Heart left ventricle (tissue), 16 donors: ENCODE data around the gene KDM4B. TPM values are rescaled to one million over a fixed set of nuclear protein-coding genes. Genes with fewer than 3 reads are reported as not detected.

Source experiments
- ATAC-seq, 4 donors: fragments of 200-7000 bp; cut with Tn5 transposase; one replicate each; pipeline ENCODE4 v1.9.1; 2020 to 2022; ENCODE audit warnings: moderate library complexity in 4 of 4, mild to moderate bottlenecking in 3 of 4, moderate number of reproducible peaks in 1 of 4
- DNase-seq, 5 donors: peaks; one replicate each; pipeline ENCODE4 v3.0.0-alpha.2; 2020
- H3K27ac ChIP-seq, 12 donors: fragments of 200-600 bp; sonication (generic) in 4 of 12; one replicate each; pipeline versions ENCODE4 v1.5.0 to v1.8.0; 2016 to 2022; ENCODE audit warnings: mild to moderate bottlenecking in 2 of 12
- H3K27me3 ChIP-seq, 9 donors: fragments of 200-600 bp; sonication (generic) in 2 of 9; one replicate each; pipeline versions ENCODE4 v1.5.1 to v1.8.0; 2016 to 2022; ENCODE audit warnings: mild to moderate bottlenecking in 3 of 9
- H3K36me3 ChIP-seq, 9 donors: fragments of 200-600 bp; sonication (generic) in 2 of 9; one replicate each; pipeline versions ENCODE4 v1.5.0 to v1.8.0; 2018 to 2022; ENCODE audit warnings: mild to moderate bottlenecking in 2 of 9
- H3K4me1 ChIP-seq, 12 donors: fragments of 200-600 bp; sonication (generic) in 4 of 12; one replicate each; pipeline versions ENCODE4 v1.5.0 to v1.8.0; 2016 to 2022; ENCODE audit warnings: mild to moderate bottlenecking in 3 of 12
- H3K4me3 ChIP-seq, 12 donors: fragments of 200-600 bp; sonication (generic) in 4 of 12; one replicate each; pipeline versions ENCODE4 v1.5.0 to v1.8.0; 2017 to 2022; ENCODE audit warnings: mild to moderate bottlenecking in 9 of 12, moderate library complexity in 4 of 12
- H3K9me3 ChIP-seq, 12 donors: fragments of 200-600 bp; sonication (generic) in 4 of 12; one replicate each; pipeline versions ENCODE4 v1.5.0 to v1.8.0; 2016 to 2022; ENCODE audit warnings: mild to moderate bottlenecking in 1 of 12
- POLR2A ChIP-seq, 2 donors: fragments of 450-650 bp; IDR thresholded peaks; one replicate each; pipeline ENCODE4 v1.6.1; 2017; ENCODE audit warnings: antibody characterized with exemption in 2 of 2, mild to moderate bottlenecking in 2 of 2, moderate library complexity in 2 of 2
- WGBS, 4 donors: extraction: QIAGEN DNeasy Blood & Tissue Kit in 2 of 4; methylation state at CpG; one replicate each; pipeline versions ENCODE4 v1.1.5 to v1.1.7; 2013 to 2018; 5-methylcytosine and 5-hydroxymethylcytosine counted together
- intact Hi-C, 10 donors: fragments of 100-400 bp; cut with DNase I; formaldehyde crosslinking; loops; one replicate each; pipeline versions ENCODE4 v1.11.1 to v1.14.2; 2022
- polyA plus RNA-seq, 2 donors: library from polyadenylated mRNA; stranded (reverse); fragments of 200-250 nt; gene quantifications; one replicate each; pipeline ENCODE4 v1.2.3, GENCODE V29; 2013
- total RNA-seq, 9 donors: library from RNA; depleted of rRNA in 2 of 9; stranded (reverse); fragments of >200 nt in 2 of 9; fragmentation: NEBNext Ultra II Directional in 3 of 9; extraction: Animal tissue kit (Norgen Biotek cat#: 25700) in 3 of 9; gene quantifications; one replicate each; pipeline versions ENCODE4 v1.1.0 to v1.2.4, GENCODE V29; 2016 to 2023
- TF ChIP-seq, protein P1 (sequence below), 12 donors: fragments of 200-600 bp; sonication (generic) in 4 of 12; IDR thresholded peaks; one replicate each; pipeline versions ENCODE4 v1.5.0 to v1.8.0; 2018 to 2022; ENCODE audit warnings: antibody characterized with exemption in 12 of 12, mild to moderate bottlenecking in 5 of 12
- donor health status: ischemic (EF 13 %, LVEDD 7.1; RV severe dilation, severe dysfunction).
- donor health status: healthy with polysubstance abuse.
- donor health status: DM: no; HTN: yes; CAD: no.
- donor health status: DM: no; HTN: no; CAD: no.
- donor health status: ischemic (EF 25% LVEDD 6.9; RV normal size, moderate dysfunction).
- donor health status: ischemic (EF 25% LVEDD 5.7; RV mildly dilated, moderate dysfunction).
- donor health status: healthy.
- donor health status: DM: yes; HTN: yes; CAD: no.
- donor health status: ischemic (EF 35%, LVEDD 5.7; RV mildly dilated, moderate dysfunction).
- donor health status: nonischemic (EF 11% LVEDD 7.7; RV severe dilation, severe dysfunction).
- donor health status: DM: yes; HTN: yes; CAD: no.
- donor health status: PGD.
- donor health status: ischemic (EF 29% LVEDD 5.4; RV normal size, mild dysfunction).
- donor health status: nonischemic (EF 23%, LVEDD 6.1; RV moderate dilation, normal function).

The KDM4B gene
- total and polyA plus RNA-seq, 11 donors = 21.5 to 36.5 (median 27.2) TPM

DNA sequence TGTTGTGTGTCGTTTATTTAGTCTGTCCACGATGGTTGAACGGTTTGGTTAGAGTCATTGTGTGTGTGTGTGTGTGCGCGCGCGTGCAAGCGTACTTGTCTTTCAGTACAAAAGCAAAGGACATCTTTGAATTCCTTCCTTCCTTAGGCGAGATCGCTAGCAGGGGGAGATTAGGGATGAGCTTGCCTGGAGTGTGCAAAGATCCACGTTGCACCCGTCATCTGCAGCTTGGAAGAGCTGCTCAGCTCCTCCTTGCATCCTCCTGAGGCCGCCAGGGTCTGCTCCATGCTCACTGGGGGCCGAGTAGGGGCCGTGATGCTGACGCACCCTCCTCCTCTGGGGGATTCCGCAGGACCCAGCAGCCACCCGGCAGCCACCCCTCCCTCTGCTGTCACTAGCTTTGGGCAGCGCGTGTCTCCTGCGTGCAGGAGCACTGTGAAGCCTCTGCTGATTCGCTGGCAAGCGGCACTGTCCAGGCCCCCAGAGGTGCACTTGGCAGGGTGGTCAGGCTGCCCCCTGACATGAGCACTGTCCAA, 137.3 kb downstream of the KDM4B start:
- no peak for DNase-seq
- Histone ChIP-seq H3K4me3 (no peak overlapping the region), H3K27me3 (no peaks in the 10 kb centered on the region), H3K27ac (no peak overlapping the region), H3K36me3 (peaks cover 0 to 34% (median 7%) of the 10 kb centered on the region in 9 donors), H3K4me1 (peaks cover 0 to 61% (median 34%) of the 10 kb centered on the region in 12 donors), H3K9me3 (no peaks in the 10 kb centered on the region)
- ATAC-seq = no peak
- TF ChIP-seq POLR2A (IDR thresholded peaks at IDR 0.05) = no peak
- TF ChIP-seq, protein P1, sequence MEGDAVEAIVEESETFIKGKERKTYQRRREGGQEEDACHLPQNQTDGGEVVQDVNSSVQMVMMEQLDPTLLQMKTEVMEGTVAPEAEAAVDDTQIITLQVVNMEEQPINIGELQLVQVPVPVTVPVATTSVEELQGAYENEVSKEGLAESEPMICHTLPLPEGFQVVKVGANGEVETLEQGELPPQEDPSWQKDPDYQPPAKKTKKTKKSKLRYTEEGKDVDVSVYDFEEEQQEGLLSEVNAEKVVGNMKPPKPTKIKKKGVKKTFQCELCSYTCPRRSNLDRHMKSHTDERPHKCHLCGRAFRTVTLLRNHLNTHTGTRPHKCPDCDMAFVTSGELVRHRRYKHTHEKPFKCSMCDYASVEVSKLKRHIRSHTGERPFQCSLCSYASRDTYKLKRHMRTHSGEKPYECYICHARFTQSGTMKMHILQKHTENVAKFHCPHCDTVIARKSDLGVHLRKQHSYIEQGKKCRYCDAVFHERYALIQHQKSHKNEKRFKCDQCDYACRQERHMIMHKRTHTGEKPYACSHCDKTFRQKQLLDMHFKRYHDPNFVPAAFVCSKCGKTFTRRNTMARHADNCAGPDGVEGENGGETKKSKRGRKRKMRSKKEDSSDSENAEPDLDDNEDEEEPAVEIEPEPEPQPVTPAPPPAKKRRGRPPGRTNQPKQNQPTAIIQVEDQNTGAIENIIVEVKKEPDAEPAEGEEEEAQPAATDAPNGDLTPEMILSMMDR (IDR thresholded peaks at IDR 0.05) = no peak
- intact Hi-C loops = no loop called here
- 88 to 97% (median 90%) methylated on average over 17 to 23 of the region's 23 CpGs for WGBS, 4 donors

- Histone ChIP-seq H3K27ac (peak overlapping the region in 8 of 12 donors; percentile 7 to 61 (median 24)), H3K27me3 (no peaks in the 10 kb centered on the region), H3K4me3 (no peak overlapping the region), H3K4me1 (peaks cover 0 to 61% (median 34%) of the 10 kb centered on the region in 12 donors), H3K36me3 (peaks cover 0 to 42% (median 13%) of the 10 kb centered on the region in 9 donors), H3K9me3 (no peaks in the 10 kb centered on the region)
- ATAC-seq (no peak), DNase-seq (no peak)
- intact Hi-C loops = no loop called here
- TF ChIP-seq, protein P1 (IDR thresholded peaks at IDR 0.05) = no peak
- TF ChIP-seq POLR2A (IDR thresholded peaks at IDR 0.05) = no peak
- 81 to 90% (median 86%) methylated on average over 17 to 19 of the region's 19 CpGs for WGBS, 4 donors
Measured at GRCh38 chr19:5106971-5107370, 138.1 kb downstream of the KDM4B start.

DNA sequence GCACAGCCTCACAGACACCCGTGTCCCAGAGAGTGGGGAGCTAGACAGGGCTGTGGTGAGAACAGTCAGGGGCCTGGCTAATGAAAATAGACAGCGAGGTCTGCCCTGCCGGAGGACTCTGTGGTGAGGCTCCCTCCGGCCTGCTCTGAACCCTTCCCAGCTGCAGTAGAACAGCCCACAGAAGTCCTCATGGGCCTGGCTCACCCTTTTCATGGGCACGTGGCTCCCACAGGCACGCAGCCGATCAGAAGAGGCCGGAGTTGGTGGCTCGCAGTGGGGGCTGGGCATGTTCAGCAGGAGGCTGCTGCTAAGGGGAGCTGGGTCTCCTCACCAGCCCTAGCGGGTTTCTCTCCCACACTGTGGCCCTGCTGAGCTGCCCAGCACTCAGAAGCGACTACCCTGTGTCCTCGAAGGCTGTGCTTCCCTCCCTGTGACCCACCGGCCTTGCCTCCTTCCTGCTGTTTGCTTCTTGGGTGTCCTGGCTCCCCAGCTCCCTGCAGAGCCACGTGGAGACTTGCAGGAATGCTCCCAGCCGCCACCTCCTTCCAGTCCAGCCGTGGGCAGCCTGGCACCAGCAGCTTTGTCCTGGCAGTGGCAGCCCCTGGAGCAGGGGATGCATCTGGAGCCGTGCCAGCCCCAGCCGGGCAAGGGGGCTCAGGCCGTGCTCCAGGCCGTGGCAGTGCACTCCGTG, 138.7 kb downstream of the KDM4B start:
- peak overlapping the region in 8 of 12 donors; percentile 7 to 61 (median 24) for H3K27ac ChIP-seq
- peak in 4 of 5 donors; percentile 42 to 72 (median 56) for DNase-seq
- intact Hi-C loops = no loop called here

DNA sequence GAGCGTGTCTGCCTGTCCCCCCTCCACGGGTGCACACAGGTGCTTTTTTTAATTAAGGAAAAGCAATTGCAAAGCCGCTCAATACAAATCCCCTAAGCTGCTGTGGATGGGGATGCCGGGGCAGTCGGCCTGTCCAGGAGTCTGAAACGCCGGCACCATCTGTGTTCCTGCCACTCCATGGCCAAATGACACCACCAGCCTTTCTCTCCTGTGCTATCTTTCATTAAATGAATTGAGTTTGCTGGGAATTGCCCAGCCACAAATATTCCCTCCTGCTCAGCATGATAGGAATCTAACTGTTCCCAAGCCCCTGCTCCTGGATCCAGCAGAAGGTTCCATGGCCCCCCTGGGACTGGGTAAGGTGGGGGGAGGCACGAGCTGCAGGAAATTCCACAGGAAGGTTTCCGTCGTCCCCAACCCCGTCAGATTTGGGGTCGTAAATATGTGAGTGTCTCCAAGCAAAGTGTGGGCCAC, 139.2 kb downstream of the KDM4B start:
- intact Hi-C loops = no loop called here
- no peak for DNase-seq
- H3K9me3 ChIP-seq = no peaks in the 10 kb centered on the region
- no peak for TF ChIP-seq POLR2A (IDR thresholded peaks at IDR 0.05)
- TF ChIP-seq, protein P1 (IDR thresholded peaks at IDR 0.05) = no peak
- no peak overlapping the region for H3K4me3 ChIP-seq
- H3K36me3 ChIP-seq = peaks cover 0 to 52% (median 24%) of the 10 kb centered on the region in 9 donors
- 74 to 79% (median 79%) methylated on average over 11 to 12 of the region's 12 CpGs for WGBS, 4 donors
- no peaks in the 10 kb centered on the region for H3K27me3 ChIP-seq
- H3K4me1 ChIP-seq = peaks cover 0 to 50% (median 27%) of the 10 kb centered on the region in 12 donors
- peak overlapping the region in 4 of 12 donors; percentile 14 to 61 (median 36) for H3K27ac ChIP-seq
- no peak for ATAC-seq

More for the DNA sequence above, 138.7 kb downstream of the KDM4B start:
- TF ChIP-seq POLR2A (IDR thresholded peaks at IDR 0.05) = no peak
- TF ChIP-seq, protein P1 (IDR thresholded peaks at IDR 0.05) = no peak
- Histone ChIP-seq H3K36me3 (peaks cover 0 to 48% (median 19%) of the 10 kb centered on the region in 9 donors), H3K27me3 (no peaks in the 10 kb centered on the region), H3K4me1 (peaks cover 0 to 56% (median 32%) of the 10 kb centered on the region in 12 donors), H3K4me3 (no peak overlapping the region), H3K9me3 (no peaks in the 10 kb centered on the region)
- peak; percentile 41 to 66 (median 52) for ATAC-seq
- 48 to 65% (median 53%) methylated on average over 20 to 21 of the region's 21 CpGs for WGBS, 4 donors
